GM19463 (cell line): ENCODE data around the gene PGLYRP3.

ENCODE experiments used
- ATAC-seq: cut with Tn5 transposase; IDR thresholded peaks from one replicate; pipeline ENCODE4 v1.9.1; 2021; ENCODE audit warnings: mild to moderate bottlenecking, moderate library complexity; ENCODE audit not compliant: unreplicated experiment

Gene PGLYRP3

GRCh38 chr1:153312570-153313186 is at the start of gene PGLYRP3:
Gene PGLYRP3, minus strand, starts transcription at chr1:153312952. Its CDS starts 2,287 bp downstream, at chr1:153310665.
- ATAC-seq, result no peak

DNA sequence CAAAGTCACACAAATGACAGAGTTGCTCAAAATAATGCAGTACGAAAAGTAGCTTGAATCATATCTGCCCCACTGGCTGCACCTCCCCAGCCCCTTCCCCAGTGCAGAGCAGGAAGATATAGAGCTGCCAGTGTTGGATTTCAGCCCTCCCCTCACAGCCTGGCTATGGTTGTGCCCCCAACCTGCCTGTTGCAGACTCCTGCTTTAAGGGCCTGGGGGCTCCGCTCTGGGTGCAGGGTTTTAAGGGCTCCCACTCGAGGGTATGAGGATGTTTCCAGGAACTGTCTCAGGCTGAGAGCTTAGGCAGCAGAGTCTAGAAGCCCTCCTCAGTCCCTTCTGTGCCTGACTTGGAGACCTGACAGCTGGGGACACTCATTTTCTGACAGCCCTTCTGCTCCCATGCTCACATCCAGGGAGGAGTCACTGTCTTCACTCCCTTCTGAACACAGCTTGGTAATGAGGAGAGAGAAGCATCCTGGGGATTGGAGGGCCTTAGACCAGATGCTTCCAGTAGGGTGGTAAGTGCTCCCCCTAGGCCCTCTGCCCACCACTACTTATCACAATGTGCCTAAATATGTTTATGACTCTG is 49.5 kb upstream of the PGLYRP3 start:
- no peak for ATAC-seq

- no peak for ATAC-seq
Observed at GRCh38 chr1:153361480-153362109, 48.8 kb upstream of the PGLYRP3 start.

- ATAC-seq, result no peak
Observed at GRCh38 chr1:153360592-153361479, 48.1 kb upstream of the PGLYRP3 start.

GRCh38 chr1:153360190-153360589 is 47.4 kb upstream of the PGLYRP3 start:
- ATAC-seq, result no peak

GRCh38 chr1:153359241-153359640 is 46.5 kb upstream of the PGLYRP3 start:
- no peak for ATAC-seq

GRCh38 chr1:153358691-153358975 is 45.9 kb upstream of the PGLYRP3 start:
- no peak for ATAC-seq

DNA sequence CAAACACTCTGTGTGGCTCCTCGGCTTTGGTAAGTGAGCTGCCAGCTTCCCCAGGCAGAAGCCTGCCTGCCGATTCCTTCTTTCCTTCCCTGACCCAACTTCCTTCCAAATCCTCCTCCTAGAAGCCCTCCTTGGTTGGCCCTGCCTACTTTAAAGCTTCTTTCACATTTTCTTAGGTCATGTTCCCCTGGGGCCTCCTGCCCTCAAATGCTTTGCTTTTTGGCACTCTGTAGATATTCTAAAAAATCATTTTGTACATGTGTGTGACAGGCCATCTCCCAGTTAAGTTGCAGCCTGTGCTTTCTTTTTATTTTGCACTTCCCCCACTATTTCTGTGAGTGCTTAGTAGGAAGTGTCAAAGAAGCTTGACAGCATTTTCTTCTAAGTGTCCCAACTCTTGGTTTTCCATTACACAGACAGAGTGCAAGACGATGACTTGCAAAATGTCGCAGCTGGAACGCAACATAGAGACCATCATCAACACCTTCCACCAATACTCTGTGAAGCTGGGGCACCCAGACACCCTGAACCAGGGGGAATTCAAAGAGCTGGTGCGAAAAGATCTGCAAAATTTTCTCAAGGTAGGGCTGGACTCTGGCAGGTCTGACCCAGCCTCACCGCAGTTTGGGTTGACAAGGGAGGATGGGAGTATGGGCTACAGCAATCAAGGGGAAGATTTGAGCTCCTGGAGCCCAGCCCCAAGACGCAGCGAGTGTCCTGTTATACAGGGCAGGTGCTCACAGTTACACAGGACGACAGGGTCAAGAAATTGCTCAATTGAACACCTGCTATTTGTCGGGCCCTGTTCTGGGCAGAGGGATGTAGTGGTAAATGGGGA is 45.3 kb upstream of the PGLYRP3 start, which contains the start of gene S100A9:
Gene S100A9, plus strand, starts transcription at position 2 of the 838 bp plus-strand sequence. Its CDS starts 430 bp downstream, at position 432.
- no peak for ATAC-seq

- ATAC-seq, result no peak
Observed at GRCh38 chr1:153357076-153357852, 44.5 kb upstream of the PGLYRP3 start.

DNA sequence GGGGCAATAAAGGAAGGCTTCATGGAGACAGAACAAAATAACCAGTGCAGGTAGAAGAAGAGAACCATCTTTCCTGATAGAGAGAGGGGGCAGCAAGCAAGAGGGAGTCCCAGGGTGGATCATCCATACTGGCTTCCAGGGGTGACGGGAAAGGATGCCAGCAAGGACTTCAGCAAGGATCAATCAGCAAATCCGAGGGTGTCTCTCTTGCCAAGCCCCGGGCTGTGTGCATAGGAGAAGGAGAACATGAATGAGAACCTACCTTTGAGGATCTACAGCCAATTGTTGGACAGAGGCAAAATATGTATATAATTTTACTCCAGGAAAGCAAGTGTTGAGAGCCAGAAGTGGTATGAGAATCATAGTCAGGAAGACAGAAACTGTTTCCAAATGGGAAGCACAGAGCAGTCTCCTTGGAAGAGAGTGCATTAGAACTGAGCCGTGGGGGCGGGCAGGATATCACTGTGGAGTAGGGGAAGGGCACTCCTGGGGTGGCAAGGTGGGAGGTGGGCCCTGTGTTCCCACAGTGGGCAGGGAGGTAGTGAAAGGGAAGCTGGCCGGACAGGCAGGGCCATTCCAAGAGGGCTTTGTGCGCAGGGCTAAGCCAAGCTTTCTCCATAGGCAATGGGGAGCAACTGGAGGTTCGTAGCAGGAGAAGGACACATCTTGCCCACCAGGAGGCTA is 43.8 kb upstream of the PGLYRP3 start:
- ATAC-seq, result no peak

DNA sequence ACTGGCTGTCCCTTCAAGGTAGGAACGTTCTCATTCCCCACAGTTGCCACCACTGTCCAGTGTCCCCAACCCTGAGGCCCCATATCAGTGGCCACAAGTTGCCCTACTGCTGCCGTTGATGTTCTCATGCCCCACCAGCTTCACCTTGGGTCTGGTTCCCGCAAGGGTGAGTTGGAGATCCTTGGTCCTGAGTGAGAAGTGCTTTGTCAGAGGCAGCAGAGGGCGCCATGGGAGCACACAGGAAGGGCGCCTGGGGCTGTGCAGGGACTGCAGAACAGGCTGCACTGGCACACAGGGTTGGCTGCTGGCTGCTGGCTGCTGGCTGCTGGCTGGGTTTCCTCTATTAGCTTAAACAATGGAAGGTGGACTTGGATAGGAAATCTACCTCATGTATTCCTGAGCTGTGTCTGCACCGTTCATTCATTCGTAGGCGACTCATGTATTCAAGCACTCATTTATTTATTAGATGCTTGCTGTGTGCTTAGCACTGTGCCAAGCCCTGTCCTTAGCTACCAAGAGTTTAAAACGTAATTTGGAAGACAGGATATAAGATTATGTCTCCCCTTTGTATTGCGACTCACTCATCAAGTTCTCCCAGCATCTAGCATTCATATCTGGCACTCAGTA is 42.8 kb upstream of the PGLYRP3 start:
- no peak for ATAC-seq

- no peak for ATAC-seq
Observed at GRCh38 chr1:153354515-153355193, 41.9 kb upstream of the PGLYRP3 start.

DNA sequence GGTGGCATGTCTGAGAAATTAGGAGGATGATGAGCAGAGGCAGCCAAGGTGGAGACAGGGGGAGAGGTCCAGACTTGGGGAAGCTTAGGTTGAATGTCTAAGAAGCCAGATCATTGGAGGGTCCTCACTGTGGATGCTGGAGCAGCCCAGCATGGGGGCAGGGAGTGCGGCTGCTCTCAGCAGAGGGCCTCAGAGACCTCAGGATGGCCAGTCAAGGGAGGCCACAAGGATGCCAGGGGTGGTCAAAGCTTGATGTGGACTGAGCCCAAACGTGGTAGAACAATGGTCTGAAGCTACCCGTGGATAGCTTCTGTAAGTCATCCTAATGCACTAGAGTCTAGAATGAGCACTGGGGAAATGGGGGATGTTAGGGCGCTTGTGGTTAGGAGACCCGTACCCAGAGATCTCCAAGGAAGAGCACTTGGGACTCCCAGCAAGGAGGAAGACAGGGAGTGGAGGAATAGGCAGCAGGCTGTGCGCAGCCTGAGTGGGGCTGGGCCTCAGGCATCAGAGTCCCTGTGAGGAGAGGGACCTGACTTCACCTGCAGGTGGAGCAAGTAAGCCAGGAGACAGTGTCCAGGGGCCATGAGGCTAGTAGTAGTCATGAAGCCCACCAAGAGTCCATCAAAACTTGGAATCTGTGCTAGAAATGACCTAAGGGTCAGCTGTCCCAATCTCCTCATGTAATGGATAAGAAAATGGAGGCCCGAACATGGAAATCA is 40.6 kb upstream of the PGLYRP3 start:
- ATAC-seq, result no peak

DNA sequence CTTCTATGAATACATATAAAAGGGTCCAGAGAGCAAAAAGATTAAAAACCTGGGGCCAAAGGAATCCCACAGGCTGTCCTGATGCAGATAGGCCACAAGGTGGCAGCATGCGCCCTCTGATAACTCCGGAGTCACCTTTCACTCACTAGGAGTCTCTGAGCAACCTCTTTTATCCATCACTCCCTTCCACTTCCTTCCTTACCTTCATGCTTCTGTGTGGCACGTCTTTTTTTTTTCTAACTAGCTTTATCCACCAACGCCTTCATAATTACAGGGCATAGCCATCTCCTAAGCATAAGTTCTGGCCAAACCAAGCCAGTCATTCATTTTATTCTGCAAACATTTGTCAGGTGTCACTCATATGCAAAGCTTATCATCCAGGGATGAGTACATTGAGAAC is 39.8 kb upstream of the PGLYRP3 start:
- no peak for ATAC-seq

DNA sequence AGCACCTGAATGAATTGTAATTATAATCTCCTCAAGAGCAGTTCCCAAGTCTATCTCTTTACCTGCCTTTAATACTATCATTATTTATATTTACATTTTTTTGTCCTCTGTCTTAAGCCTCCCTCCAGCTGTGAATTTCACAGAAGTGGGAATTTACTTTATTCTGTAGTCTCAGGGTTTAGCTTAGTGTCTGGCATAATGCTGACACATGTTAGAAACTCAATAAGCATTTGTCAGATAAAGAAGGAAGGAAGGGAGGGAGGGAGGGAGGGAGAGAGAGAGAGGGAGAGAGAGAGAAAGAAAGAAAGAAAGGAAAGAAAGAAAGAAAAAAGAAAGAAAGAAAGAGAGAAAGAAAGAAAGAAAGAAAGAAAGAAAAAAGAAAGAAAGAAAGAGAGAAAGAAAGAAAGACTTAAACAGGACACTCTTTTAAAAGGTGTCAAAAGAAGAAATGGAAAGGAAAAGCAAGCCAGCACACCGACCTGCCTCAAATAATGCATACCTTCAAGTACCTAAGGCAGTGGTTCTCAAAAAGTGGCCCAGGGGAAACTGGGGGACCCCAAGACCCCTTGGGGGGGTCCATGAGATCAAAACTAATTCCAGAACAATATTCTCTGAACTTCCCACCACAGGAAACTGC is 37.7 kb upstream of the PGLYRP3 start:
- no peak for ATAC-seq

- no peak for ATAC-seq
Observed at GRCh38 chr1:153349363-153350320, 36.9 kb upstream of the PGLYRP3 start.
